GM19455 (cell line): Measurements from ENCODE around the gene DST.

Experiments
- ATAC-seq: cut with Tn5 transposase; IDR thresholded peaks from one replicate; pipeline ENCODE4 v1.9.1; 2021; ENCODE audit not compliant: unreplicated experiment

DST gene

DNA sequence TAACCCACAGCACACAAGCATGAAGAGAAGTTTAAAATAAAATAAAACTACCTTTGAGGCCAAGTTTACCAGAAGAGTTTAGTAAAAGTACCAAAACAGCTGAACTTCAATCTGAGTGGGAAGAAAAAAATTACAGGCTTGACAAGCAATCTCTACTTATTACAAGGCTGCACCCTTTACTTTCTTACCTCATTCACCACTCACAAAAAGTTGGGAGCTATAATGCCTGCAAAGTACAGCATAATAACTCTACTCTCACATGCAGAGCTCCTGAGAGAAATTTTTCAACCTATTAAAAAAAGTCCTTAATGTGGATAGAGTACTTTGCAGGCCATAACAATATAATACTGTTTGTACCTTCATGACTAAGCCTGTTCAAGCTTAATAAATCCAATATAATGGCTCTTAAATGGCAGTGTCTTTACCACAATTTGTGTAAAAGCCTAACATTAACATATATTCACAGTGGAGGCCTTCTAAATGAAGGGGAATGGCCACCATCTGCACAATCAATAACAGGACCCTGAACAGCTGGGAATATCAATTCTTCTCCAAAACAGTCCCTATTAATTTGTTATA, 103.1 kb downstream of the DST start:
- no peak for ATAC-seq

DNA sequence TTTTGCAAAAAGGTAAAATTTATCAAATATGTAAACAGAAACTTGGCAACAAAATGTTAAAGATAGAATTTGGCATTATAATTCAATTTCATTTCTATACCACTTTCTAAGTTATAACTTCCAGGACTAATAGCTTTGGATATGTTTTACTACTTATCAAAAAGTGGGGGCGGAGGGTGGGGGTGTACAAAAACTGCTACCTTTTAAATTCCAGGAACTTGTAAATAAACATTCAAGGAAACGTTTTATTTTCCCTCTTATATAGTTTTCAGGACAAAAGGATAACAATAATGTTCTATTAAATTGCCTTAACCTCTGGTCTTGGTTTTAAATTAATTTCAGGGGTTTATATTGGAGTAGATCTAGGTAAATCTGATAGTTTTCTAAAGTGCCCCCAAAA, 103.8 kb downstream of the DST start:
- no peak for ATAC-seq

DNA sequence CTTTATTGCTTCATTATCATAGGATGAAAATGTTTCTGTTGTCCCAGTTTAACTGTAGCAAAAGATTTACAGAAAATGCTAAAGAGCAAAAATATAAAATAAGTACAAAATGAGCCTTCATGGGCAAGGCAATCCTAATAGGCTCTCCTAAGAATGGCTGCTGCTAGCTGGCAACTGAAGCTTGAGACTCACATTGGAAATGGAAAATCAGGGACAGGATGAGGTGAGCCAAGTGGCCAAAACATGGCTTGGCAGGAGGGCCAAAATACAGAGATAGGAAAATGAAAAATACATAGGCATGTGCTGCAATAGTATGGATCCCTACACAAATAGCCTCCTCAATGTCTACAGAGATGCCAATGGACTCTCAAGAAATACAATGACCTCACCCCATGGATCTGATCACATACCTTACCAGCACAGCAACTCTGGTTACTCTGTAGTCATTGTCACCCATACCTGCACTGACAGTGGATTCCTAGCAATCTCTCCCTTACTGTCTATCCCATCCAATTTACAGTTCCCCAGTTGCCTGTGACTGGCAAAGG, 105.4 kb downstream of the DST start:
- ATAC-seq, result no peak

DNA sequence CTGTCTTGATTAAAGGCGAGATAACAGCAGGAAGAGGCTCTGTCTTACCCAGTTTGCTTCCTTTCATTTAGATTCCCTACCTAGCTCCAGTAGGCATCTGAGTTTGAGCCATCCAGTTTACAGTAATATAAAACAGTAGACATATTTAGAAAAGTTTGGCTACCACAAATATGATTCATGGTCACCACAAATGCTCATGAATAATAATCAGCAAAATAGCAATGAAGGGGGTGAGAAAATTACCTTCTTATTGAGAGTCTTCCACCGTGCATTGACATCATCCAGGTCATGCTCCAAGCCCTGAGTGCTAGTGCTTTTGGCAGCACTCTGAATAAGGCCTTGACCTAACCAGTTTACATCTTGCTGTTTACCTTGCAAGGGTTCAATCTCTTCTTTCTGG, 106.2 kb downstream of the DST start:
- ATAC-seq, result no peak

- ATAC-seq, result no peak
These were observed 107.1 kb downstream of the DST start for GRCh38 chr6:56535626-56536025.

- ATAC-seq, result no peak
These were observed 107.8 kb downstream of the DST start for GRCh38 chr6:56534680-56535419.

DNA sequence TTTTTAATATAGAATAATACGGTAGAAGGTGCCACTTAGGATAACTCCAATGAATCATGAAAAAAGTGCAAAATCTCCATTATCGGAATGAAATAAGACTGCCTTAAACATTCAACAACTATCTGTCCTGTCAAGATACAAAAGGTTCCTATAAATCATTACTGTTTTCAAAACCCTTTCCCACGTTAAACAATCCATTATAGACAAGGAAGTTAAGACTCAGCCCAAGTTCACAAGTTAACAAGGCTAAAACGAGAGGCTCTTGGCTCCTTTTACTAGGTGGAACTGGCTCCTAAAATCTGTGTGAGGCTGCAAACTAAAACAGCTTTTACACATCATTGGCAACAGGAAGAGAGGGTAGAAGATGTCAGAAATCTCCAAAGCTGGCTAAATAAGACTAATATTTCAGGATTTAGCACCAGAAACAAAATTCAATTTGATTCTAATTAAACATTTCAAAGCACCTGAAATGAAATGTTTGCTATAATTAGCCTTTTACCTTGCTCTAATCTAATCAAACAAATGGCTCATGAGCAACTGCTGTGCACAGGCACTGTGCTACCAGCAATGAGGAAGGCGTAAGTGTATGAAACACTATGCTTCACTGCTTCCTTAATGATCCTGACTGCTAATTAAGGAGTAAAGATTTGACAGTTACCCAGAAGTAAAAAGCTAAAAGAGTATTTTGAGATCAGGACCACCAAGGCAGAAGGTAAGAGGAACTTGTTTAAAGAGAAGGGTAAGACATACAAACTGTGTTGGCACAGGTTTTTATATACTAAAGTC, 109.7 kb downstream of the DST start:
- ATAC-seq, result no peak

GRCh38 chr6:56531839-56532595, 110.7 kb downstream of the DST start:
- ATAC-seq, result no peak

- no peak for ATAC-seq
These were observed 113.0 kb downstream of the DST start for GRCh38 chr6:56529594-56530191.

DNA sequence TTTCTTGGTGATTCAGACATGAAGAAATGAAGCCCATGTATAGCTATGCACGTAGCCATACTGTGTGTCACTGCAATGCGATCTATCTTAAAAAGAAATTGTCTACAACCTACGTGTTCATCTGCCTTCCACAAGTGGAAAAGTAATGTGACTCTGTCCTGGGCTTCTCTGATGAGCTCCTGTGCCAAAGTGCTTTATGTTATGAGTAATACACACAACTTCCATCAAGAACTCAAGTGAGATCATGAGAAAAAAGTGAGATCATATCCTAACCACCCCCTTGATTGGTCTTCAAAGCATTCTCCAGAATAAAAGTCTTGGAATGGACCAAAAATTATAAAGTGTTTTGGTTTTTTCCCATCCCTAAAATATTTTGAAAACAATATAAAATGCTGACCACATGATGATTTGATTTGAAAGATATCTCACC, 114.3 kb downstream of the DST start:
- ATAC-seq, result no peak

DNA sequence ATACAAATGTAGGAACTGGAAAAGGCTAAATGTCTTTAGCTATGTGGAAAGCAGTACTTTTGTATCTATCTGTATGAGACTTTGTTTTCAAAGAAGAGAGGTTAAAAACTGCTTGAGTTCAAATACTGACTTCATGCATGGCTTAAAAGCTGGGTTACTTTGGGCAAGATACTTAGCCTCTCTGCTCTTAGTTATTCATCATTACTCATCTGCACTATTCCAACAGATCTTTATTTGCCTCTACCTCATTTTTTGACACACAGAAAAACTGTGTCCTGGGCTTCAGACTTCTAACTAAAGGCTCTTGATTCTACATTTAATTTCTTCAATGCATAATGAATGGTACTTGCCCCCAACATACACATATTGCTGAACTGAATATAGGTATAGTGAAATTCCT, 114.8 kb downstream of the DST start:
- ATAC-seq, result no peak

- ATAC-seq, result no peak
These were observed 115.7 kb downstream of the DST start for GRCh38 chr6:56526860-56527544.

DNA sequence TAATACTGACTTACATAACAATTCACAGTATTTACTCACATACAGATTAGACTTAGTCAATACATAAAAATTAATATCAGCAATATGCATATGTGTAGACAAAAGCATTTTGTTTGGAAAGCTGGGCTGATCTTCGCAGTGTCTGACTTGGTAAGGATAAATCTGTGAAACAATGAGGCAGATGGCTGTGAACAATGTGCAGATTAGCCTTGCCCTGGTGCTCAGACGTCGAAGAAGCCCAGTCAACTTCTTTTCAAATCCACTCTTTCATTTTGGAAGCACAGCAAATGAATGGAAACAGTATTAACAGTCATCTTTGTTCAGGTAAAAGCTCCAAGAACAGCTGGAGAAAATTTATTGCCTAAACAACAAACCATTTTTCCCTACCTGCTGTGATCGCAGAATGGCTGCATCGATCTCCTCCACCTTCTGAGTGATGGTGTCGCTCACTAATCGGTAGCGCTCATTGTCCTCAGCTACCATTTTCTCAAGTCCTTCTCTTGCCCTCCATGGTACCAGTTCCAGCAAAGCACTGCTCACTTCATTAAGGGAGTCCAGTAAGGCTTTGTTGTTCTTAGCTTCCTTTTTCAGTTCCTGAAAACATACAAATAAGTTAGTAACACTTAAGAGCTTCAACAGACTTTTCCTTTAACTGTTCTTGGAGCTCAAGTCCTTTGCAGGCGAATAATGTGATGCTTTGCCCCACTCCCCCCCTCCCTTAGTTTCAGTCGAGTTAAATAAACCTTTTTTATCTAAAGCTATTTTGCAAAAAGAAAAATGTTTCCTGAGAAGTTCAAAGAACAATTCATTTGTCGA, 116.5 kb downstream of the DST start:
- ATAC-seq, result no peak

DNA sequence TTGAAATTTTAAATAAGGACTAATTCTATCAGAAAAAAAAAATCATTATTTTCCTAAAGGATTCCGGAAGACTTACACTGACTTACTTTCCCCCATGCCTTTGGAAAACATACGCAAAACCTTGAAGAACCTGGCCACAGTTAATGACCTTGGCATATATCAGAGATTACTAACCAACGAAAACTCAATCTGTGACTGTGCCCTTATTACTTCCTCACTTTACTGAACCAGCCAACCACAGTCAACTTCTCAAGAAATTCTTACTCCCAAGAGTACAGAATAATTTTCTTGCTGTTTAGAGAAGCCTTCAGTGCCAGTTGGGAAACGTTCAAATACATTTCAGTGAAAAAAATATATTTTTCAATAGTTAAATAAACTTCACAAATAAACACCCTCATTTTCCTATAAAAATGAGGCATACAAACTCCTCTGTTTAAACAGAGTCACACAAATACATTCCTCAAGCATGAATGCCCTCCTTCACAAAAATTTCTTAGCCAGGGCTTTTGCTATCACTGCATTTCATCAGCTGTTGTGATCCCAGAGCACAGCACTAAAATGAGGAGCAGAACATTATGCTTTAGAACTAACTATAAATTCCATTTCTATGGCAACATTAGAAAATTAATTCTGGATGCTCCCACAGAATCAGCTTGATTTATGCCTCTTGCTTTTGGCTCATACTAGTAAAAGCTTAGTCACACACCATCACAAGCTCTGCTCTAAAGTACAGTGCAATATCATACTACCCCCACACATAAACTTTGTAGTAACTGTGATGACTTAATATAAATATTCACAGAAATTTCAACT, 117.6 kb downstream of the DST start:
- no peak for ATAC-seq

- ATAC-seq, result no peak
These were observed 120.0 kb downstream of the DST start for GRCh38 chr6:56522495-56523270.

GRCh38 chr6:56521976-56522375, 120.7 kb downstream of the DST start:
- no peak for ATAC-seq

DNA sequence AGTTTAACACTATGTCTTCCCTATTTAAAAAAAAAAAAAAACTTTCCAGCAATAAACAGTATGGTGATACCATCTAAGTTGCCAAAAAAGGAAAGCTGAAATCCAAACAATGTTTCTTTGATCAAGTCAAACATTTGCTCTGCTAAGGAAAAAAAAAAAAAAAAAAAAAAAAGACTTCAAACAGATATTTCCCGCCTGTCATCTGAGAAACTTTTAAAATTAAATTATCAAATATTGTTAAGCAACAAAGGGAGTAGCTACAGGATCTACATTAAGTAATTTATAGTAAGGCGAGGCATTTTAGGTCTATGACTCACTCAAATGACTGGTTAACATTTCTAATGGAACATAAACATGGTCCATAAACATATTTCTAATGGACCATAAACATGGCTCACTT, 121.2 kb downstream of the DST start:
- ATAC-seq, result no peak

DNA sequence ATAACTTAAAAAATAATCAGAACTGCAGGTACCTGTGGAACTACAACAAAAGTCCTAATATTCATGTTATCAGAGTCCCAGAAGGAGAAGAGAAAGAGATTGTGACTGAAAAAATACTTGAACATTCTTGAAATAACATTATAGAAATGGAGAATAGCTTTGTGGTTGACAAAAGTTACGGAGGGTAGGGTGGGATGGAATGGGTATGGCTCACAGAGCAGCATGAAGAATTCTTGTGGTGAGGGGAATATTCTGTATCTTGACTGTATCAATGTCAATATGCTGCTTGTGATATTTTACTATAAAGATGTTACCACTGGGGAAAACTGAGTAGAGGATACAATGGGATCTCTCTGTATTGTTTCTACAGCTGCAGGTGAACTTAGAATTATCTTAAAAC, 122.5 kb downstream of the DST start:
- no peak for ATAC-seq
